GM19324 (cell line): Measurements from ENCODE around the gene TTC13.

ENCODE experiments used
- ATAC-seq: cut with Tn5 transposase; IDR thresholded peaks from one replicate; pipeline ENCODE4 v1.9.1; 2021; ENCODE audit warnings: mild to moderate bottlenecking, moderate library complexity; ENCODE audit not compliant: unreplicated experiment, low FRiP score

TTC13 gene

DNA sequence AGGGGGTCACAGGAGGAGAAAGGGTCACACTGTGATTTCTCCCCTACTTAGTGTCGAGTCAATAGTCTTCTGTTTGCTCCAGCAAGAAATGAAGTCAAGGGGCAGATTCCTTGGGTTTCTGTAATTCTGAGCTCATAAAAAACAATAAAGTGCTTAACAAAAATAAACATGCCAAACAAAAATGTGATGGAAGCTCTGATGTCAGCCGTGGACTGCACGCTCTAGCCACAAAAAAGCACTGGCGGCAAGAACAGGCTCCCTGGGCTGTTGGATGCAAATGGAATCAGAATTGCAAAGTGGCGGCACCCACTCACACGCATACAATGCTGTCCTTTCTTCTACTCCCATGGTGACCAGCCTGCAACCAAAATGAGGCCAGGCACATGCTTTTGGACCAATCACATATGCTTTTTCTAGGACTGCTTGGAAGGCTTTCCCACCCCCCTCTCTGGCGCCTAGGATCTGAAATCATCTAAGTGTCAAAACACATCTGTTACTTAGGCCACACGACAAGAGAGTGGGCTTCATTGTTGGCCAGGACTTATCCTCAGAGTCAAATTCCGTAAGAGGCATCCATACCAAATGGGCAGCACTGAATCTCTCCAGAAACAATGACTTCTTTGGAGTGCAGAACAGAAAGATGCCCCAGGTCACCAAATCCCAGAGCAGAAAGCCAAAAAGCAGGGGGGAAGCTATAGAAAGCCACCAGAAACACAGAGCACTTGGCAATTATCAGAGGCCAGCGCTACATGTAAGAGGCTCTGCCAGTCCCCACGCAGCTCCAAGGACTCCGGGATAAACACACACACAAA lies 119.5 kb downstream of the TTC13 start:
- no peak for ATAC-seq

DNA sequence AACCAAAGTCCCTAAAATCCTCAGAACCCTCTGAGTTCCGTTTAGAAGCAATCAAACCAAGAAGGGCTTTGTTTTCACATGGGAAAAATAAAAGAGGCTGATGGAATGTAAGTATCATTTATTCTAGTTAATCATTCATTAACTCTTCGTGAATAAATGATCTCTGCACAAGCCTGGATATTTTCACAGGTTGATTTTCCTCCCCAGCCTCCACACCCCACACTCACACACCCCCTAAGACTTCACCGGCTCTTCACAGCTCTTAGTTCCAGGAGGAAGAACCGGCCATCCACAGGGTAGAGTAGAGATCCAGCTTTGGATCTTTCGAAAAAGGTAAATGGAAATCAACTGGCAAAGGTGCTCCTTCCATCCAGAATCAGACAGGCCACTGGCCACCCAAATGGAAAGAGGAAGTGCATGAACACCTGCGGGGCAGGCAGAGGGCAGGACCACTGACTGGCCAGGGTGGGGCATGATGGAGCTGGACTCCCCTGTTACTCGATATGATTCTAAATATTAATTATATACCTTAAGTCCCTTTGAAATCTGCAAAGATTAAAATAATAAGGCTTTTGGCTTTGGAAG lies 120.3 kb downstream of the TTC13 start:
- ATAC-seq = no peak

DNA sequence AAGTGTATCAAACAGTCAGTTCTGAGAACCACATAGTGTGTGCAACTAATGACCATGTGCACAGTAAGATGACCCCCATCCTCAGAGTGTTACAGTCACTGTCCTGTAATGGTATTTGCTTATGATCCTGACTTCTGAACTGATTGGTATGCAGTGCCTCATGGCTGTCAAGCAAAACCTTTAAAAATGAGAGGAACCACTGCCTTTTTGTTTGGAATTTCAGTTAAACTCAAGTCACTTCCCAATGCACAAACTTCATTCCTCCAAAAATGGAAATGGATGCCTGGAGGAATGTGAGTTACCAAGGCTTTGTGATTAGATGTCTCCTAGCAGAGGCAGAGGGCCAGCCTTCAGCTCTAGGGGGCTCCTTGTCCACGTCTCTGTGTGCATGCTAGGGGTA lies 120.8 kb downstream of the TTC13 start:
- no peak for ATAC-seq

DNA sequence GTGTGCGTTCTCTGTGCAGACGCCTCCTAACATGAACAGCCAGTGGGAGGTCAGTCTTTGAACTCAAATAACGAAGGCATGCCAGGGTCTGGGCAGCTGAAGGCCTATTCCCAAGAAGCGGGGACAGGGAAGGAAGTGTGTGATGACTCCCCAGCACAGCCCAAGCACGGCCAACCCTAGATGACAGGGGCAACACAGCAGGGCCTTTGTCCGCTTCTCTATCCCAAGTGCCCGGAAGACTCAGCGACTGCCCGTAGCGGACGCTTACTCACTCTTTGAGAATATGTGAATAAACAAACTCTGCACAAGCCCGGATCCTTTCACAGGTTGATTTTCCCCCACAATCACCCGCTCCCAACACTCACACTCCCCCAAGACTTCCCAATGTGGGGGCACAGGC lies 121.6 kb downstream of the TTC13 start:
- no peak for ATAC-seq
